Measurements from ENCODE around the gene SPATA18.

SPATA18 gene

DNA sequence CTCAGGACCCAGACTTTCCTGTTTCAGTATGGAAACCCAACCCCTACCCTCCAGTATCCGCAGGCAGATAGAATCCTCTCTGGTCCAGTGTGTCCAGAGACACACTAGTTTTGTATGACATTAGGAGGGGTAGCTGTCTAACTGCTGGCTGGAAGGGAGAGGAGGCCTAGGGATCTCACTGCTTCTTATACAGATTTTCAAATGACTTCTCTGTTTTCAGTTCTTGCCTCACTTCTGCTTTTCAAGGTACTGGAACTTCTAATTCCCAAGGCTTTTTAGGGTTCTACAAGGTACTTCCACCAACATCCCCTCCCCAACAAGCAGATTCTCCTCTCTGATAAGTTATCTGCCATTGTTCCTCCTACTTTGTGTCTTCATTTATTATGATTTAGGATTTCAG lies 19.1 kb upstream of the SPATA18 start:
- Histone ChIP-seq H3K36me3 (ENCODE audit: insufficient read depth, low read length) (peaks cover 48% of the 10 kb centered on the region), H2AFZ (ENCODE audit: low read depth, low read length) (no peak overlapping the region), H3K9me3 (ENCODE audit: low read length) (peaks cover 8% of the 10 kb centered on the region), H3K27me3 (ENCODE audit: insufficient read depth, low read length) (no peaks in the 10 kb centered on the region), H3K4me3 (ENCODE audit: low read length) (no peak overlapping the region), H3K4me1 (ENCODE audit: insufficient read depth, low read length) (peaks cover 7% of the 10 kb centered on the region)

GRCh38 chr4:52035190-52035589 lies 15.9 kb upstream of the SPATA18 start:
- H3K4me3 ChIP-seq (ENCODE audit: low read length): no peak overlapping the region
- H2AFZ ChIP-seq (ENCODE audit: low read depth, low read length): no peak overlapping the region
- H3K27me3 ChIP-seq (ENCODE audit: insufficient read depth, low read length): no peaks in the 10 kb centered on the region
- H3K9me3 ChIP-seq (ENCODE audit: low read length): no peaks in the 10 kb centered on the region
- H3K36me3 ChIP-seq (ENCODE audit: insufficient read depth, low read length): peaks cover 29% of the 10 kb centered on the region
- H3K4me1 ChIP-seq (ENCODE audit: insufficient read depth, low read length): peaks cover 9% of the 10 kb centered on the region

DNA sequence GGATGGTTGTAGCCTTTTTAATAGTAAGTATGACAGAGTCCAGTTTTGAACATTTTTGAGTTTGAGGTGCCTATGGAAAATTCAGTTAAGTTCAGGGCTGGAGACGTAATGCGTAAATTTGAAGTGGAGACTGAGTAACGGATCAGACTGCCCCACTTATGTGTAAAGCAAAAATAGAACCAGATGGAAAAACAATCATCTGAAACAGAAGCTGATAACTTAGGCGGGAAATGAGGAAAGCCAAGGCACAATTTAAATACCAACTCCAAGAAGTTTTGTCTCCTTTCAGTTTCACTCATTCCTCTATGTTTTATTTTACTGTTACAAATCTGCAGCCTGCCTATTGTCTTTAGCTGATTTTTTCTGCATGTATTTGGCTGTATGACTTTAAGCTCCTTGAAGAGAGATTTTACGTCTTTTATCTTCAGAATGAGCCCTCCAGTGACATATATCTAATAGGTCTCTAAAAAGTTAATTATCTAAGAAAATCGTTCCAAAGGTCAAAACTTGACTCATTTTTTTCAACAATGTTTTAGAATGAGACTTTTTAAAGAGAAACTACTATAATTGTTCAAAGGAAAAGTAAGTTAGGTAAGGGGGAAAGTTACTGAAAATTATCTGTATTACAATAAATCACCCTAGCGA lies 14.1 kb upstream of the SPATA18 start:
- H3K36me3 ChIP-seq (ENCODE audit: insufficient read depth, low read length): peaks cover 14% of the 10 kb centered on the region
- peak overlapping the region; percentile 42 for H2AFZ ChIP-seq (ENCODE audit: low read depth, low read length)
- H3K9me3 ChIP-seq (ENCODE audit: low read length): no peaks in the 10 kb centered on the region
- peak overlapping the region; percentile 71 for H3K4me3 ChIP-seq (ENCODE audit: low read length)
- H3K27me3 ChIP-seq (ENCODE audit: insufficient read depth, low read length): peaks cover 4% of the 10 kb centered on the region
- H3K4me1 ChIP-seq (ENCODE audit: insufficient read depth, low read length): peaks cover 9% of the 10 kb centered on the region

DNA sequence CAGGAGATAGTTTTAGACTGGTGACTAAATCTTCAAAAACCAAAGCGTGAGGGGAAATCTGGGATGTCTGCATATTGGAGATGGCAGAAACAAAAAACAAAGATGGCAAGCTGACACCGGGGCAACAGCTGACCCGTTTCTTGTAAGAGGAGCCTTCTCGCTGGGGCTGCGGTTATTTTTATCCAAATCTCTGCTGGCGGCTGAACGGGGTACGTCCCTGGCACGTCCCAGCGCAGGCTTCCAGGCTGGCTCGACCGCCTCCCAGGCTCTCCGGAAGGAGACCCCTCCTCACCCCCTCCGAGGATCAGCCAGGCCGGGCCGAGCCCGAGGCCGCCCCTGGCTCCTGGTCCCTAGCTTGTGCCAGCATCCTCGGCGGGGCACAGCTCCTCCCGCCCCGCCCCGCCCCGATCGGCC lies 13.4 kb upstream of the SPATA18 start:
- peaks cover 9% of the 10 kb centered on the region for H3K27me3 ChIP-seq (ENCODE audit: insufficient read depth, low read length)
- H3K9me3 ChIP-seq (ENCODE audit: low read length): no peaks in the 10 kb centered on the region
- peaks cover 9% of the 10 kb centered on the region for H3K36me3 ChIP-seq (ENCODE audit: insufficient read depth, low read length)
- H3K4me3 ChIP-seq (ENCODE audit: low read length): peak overlapping the region; percentile 71
- H2AFZ ChIP-seq (ENCODE audit: low read depth, low read length): peak overlapping the region; percentile 42
- H3K4me1 ChIP-seq (ENCODE audit: insufficient read depth, low read length): peaks cover 9% of the 10 kb centered on the region

DNA sequence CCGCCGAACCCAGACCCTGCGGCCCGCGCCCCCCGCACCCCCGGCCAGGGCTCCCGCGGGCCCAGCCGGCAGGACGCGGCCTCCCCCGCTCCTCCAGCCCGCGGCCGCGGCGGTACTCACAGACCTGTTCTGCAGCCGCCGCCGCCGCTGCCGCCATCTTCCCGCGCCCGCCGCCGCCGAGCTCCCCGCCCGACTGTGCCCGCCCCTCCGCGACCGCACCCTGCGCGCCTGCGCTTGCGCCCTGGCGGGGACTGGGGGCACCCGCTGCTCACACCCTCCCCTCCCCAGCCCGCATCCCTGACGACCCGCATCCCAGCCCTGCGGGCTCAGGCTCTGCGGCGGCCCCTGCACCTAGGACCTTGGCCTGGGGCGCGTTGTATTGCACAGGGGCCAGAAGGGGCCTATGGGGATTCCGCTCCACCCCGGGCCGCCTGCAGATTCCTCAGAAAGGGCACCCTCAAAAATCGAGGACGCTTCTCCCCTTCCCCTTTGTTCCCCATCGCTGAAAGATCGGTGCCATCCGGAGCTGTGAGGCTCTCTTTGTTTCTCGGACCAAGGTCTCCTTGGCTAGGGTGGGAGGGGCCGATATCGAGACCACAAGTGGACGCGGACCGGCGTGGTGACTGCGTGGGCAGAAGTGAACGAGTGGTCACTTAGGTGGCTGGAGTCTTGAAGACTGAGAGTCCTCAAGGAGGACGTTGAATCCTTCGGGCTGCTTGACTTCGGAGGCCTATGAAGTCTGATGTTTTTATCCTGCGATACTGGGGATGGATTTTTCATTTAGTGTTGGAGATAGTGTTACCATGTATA lies 12.8 kb upstream of the SPATA18 start, which contains the start of gene SGCB:
Gene SGCB (minus strand): TSS at position 197 of the 810 bp plus-strand sequence. CDS start 40 bp downstream, at position 157.
- Histone ChIP-seq H3K4me3 (ENCODE audit: low read length) (peak within 1 kb of the TSS; percentile 71), H3K4me1 (ENCODE audit: insufficient read depth, low read length) (peaks cover 9% of the 10 kb centered on the region), H2AFZ (ENCODE audit: low read depth, low read length) (peak within 1 kb of the TSS; percentile 95), H3K36me3 (ENCODE audit: insufficient read depth, low read length) (peaks cover 5% of the 10 kb centered on the region), H3K27me3 (ENCODE audit: insufficient read depth, low read length) (peaks cover 14% of the 10 kb centered on the region), H3K9me3 (ENCODE audit: low read length) (no peaks in the 10 kb centered on the region)

DNA sequence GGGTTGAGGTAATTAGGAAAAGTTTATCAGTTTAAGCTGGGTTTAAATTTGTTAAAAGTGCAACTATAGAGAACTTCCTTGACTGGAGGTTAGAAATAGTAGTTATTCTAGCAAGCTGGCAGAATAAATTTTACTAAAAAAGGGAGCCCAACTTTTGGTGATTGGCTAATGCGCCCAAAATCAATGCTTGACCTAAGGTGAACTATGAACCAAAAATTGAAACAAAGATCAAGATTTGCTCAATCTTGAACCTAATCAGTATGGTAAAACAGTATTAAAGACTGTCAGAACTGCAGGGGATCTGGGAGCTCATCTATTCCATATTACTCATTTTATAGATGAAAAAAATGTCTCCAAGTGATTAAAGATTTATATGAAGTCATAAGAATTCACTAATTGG lies 6.1 kb upstream of the SPATA18 start:
- Histone ChIP-seq H2AFZ (ENCODE audit: low read depth, low read length) (no peak overlapping the region), H3K4me3 (ENCODE audit: low read length) (no peak overlapping the region), H3K9me3 (ENCODE audit: low read length) (no peaks in the 10 kb centered on the region), H3K27me3 (ENCODE audit: insufficient read depth, low read length) (peaks cover 21% of the 10 kb centered on the region), H3K4me1 (ENCODE audit: insufficient read depth, low read length) (no peaks in the 10 kb centered on the region), H3K36me3 (ENCODE audit: insufficient read depth, low read length) (no peaks in the 10 kb centered on the region)

- Histone ChIP-seq H3K27me3 (ENCODE audit: insufficient read depth, low read length) (peaks cover 29% of the 10 kb centered on the region), H3K4me1 (ENCODE audit: insufficient read depth, low read length) (no peaks in the 10 kb centered on the region), H3K4me3 (ENCODE audit: low read length) (no peak overlapping the region), H3K36me3 (ENCODE audit: insufficient read depth, low read length) (no peaks in the 10 kb centered on the region), H3K9me3 (ENCODE audit: low read length) (peaks cover 6% of the 10 kb centered on the region), H2AFZ (ENCODE audit: low read depth, low read length) (no peak overlapping the region)
Measured at GRCh38 chr4:52049266-52049665, 1.8 kb upstream of the SPATA18 start.

GRCh38 chr4:52051615-52052474 lies 741 bp downstream of the SPATA18 start:
- no peaks in the 10 kb centered on the region for H3K36me3 ChIP-seq (ENCODE audit: insufficient read depth, low read length)

DNA sequence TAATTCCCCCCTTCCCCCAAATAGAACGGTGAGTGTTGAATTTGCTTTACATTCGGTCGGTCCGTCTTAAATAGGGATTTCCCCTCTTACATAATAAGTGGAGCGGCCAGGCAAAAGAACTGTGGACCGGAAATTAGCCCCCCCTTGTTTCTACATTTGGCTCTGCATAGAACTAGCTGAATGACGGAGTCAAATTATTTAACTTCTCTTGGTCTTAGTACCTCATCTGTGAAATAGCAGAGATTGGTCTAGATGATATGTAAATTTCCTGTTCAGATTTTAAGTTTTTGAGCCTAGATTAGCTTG lies 1.3 kb downstream of the SPATA18 start:
- H3K4me1 ChIP-seq (ENCODE audit: insufficient read depth, low read length): no peaks in the 10 kb centered on the region
- peaks cover 29% of the 10 kb centered on the region for H3K27me3 ChIP-seq (ENCODE audit: insufficient read depth, low read length)
- H3K36me3 ChIP-seq (ENCODE audit: insufficient read depth, low read length): no peaks in the 10 kb centered on the region
- H3K9me3 ChIP-seq (ENCODE audit: low read length): peaks cover 6% of the 10 kb centered on the region
- H3K4me3 ChIP-seq (ENCODE audit: low read length): peak overlapping the region; percentile 17
- H2AFZ ChIP-seq (ENCODE audit: low read depth, low read length): peak overlapping the region; percentile 24

More at GRCh38 chr4:52051615-52052474, 741 bp downstream of the SPATA18 start:
- Histone ChIP-seq H3K4me3 (ENCODE audit: low read length) (peak overlapping the region; percentile 36), H3K27me3 (ENCODE audit: insufficient read depth, low read length) (peaks cover 29% of the 10 kb centered on the region), H3K9me3 (ENCODE audit: low read length) (peaks cover 6% of the 10 kb centered on the region), H3K4me1 (ENCODE audit: insufficient read depth, low read length) (no peaks in the 10 kb centered on the region), H2AFZ (ENCODE audit: low read depth, low read length) (peak overlapping the region; percentile 24)

GRCh38 chr4:52054254-52054653 lies 3.1 kb downstream of the SPATA18 start:
- H3K9me3 ChIP-seq (ENCODE audit: low read length): peaks cover 6% of the 10 kb centered on the region
- H3K4me3 ChIP-seq (ENCODE audit: low read length): no peak overlapping the region
- no peaks in the 10 kb centered on the region for H3K4me1 ChIP-seq (ENCODE audit: insufficient read depth, low read length)
- H3K36me3 ChIP-seq (ENCODE audit: insufficient read depth, low read length): no peaks in the 10 kb centered on the region
- H2AFZ ChIP-seq (ENCODE audit: low read depth, low read length): no peak overlapping the region
- H3K27me3 ChIP-seq (ENCODE audit: insufficient read depth, low read length): peaks cover 26% of the 10 kb centered on the region

DNA sequence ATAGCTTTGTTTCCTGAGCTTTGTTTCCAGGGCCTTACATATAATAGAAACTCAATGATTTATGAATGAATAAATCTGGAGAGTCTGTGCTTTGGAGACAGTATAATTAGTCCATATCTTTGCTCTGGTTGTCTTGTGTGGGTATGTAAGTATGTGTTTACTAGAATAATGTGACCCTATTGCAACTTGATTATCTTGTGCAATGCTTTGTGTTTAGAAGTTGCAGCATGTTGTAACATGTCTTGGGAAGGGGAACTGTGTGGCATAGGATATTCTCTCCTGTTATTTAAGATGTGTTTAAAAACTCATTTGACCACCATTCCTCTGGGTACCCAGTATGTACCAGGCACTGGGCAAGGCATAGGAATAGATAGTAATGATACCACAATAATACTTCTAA lies 6.1 kb downstream of the SPATA18 start:
- Histone ChIP-seq H3K27me3 (ENCODE audit: insufficient read depth, low read length) (peaks cover 9% of the 10 kb centered on the region), H3K4me3 (ENCODE audit: low read length) (no peak overlapping the region), H2AFZ (ENCODE audit: low read depth, low read length) (no peak overlapping the region), H3K36me3 (ENCODE audit: insufficient read depth, low read length) (no peaks in the 10 kb centered on the region), H3K4me1 (ENCODE audit: insufficient read depth, low read length) (no peaks in the 10 kb centered on the region), H3K9me3 (ENCODE audit: low read length) (peaks cover 1% of the 10 kb centered on the region)

DNA sequence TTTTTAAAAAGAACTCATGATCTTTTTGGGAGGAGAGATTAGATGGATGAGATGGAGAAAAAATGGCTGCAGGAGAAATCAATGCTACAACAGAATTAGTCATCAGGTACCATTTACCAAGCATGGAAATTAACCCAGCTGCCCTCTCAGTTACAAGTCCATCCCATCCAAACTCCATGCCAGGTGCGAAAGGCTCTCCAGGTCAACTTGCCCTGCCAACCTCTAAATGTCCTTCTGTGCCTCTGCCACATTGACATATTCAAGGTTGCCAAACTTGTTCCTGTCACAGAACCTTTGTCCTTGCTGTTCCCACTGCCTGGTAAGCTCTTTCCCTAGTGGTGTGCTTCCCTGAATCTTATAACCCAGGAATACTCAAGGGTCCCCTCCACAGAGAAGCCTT lies 7.2 kb downstream of the SPATA18 start:
- Histone ChIP-seq H3K9me3 (ENCODE audit: low read length) (no peaks in the 10 kb centered on the region), H3K36me3 (ENCODE audit: insufficient read depth, low read length) (no peaks in the 10 kb centered on the region), H3K4me1 (ENCODE audit: insufficient read depth, low read length) (no peaks in the 10 kb centered on the region), H3K4me3 (ENCODE audit: low read length) (no peak overlapping the region), H2AFZ (ENCODE audit: low read depth, low read length) (no peak overlapping the region), H3K27me3 (ENCODE audit: insufficient read depth, low read length) (peaks cover 2% of the 10 kb centered on the region)

GRCh38 chr4:52059372-52059771 lies 8.3 kb downstream of the SPATA18 start:
- Histone ChIP-seq H3K36me3 (ENCODE audit: insufficient read depth, low read length) (no peaks in the 10 kb centered on the region), H2AFZ (ENCODE audit: low read depth, low read length) (no peak overlapping the region), H3K4me3 (ENCODE audit: low read length) (no peak overlapping the region), H3K9me3 (ENCODE audit: low read length) (no peaks in the 10 kb centered on the region), H3K4me1 (ENCODE audit: insufficient read depth, low read length) (no peaks in the 10 kb centered on the region), H3K27me3 (ENCODE audit: insufficient read depth, low read length) (no peaks in the 10 kb centered on the region)

Data from neuron (in vitro differentiated cells).